GDM1 (cell line): ENCODE measurements around the gene GSDME.
A peak's percentile ranks its signal among the peaks of the same experiment; 100 is the strongest.

Source experiments
- DNase-seq: peaks from one replicate; lab custom pipeline; 2025; lab: John Stamatoyannopoulos, UW

GSDME gene

GRCh38 chr7:24722386-24723177, 34.7 kb downstream of the GSDME start:
- DNase-seq: no peak

DNA sequence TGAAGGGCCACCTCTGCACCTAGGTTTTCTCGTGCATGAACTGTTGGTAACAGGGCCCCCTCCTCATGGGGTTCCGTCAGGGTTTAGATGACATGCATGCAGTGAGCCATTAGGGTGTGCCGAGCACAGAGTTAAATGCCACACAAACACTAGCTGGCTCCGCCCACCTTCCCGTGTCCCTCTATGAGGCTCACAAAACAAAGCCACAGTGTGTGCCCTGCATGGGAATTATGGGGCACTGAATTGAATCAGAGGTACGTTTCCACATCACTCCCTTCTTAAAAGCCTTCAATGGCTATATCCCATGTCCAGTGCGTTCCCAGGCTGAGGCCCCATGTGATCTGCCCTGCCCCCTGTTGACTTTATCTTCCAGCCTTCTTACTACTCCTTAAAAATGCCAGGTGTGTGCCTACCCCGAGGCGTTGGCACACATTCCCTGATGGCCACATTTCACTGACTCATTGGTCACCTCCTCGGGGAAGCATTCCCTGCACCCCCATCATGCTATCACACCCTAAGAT, 35.7 kb downstream of the GSDME start:
- DNase-seq: no peak

DNA sequence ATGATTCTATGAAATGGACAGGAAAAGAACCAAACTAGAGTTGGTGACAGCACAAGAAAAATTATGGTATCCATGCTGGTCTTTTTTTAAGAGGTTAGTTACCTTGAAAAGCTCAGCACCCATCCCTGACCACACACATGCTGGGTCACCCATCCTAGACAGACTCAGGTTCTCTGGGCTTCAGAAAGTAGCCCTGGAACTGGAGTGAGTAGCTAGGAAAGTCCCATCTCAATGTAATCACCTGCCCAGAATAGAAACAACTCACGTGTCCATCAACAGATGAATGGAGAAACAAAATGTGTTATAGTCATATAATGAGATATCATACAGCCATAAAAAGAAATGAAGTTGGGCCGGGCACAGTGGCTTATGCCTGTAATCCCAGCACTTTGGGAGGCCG, 37.0 kb downstream of the GSDME start:
- no peak for DNase-seq

- DNase-seq: no peak
Measured at GRCh38 chr7:24718977-24719491, 38.2 kb downstream of the GSDME start.

GRCh38 chr7:24718431-24718831, 38.8 kb downstream of the GSDME start:
- DNase-seq: no peak

DNA sequence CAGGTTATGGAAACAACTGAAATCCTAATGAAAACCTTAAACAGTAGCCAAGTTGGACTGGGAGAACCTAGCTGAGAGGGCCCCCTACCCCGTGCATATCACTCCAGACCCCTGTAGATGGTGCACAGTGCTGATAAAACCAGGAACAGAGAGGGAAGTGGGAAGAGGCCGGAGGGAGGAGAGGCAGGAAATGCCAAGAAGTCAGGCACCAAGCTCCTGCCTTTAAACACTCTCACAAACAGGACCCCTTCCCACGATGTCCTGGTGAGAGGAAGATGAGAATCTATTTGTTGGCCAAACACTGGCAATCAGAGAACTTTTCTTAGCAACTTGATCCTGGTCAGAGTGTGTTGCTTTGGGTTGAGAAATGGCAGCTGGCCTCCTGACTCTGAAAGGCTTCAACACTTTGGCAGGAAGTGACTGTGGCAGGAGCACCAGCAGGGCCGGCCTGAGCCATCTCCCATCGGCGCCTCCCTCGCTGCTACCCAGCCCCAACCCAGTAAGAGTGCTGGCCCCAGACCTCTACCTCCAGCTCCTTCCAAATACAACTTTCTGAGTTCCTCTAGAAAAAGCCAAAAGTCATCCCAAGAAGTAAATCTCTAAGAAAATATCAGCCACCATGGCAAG, 39.5 kb downstream of the GSDME start:
- DNase-seq: no peak

GRCh38 chr7:24717247-24717622, 40.0 kb downstream of the GSDME start:
- no peak for DNase-seq

- no peak for DNase-seq
Measured at GRCh38 chr7:24716480-24717246, 40.6 kb downstream of the GSDME start.

GRCh38 chr7:24715661-24716479, 41.4 kb downstream of the GSDME start:
- DNase-seq: peak; percentile 4

- DNase-seq: no peak
Measured at GRCh38 chr7:24715171-24715570, 42.1 kb downstream of the GSDME start.

- no peak for DNase-seq
Measured at GRCh38 chr7:24714676-24715010, 42.6 kb downstream of the GSDME start.

- no peak for DNase-seq
Measured at GRCh38 chr7:24713850-24714675, 43.2 kb downstream of the GSDME start.

GRCh38 chr7:24713039-24713793, 44.0 kb downstream of the GSDME start:
- DNase-seq: no peak

DNA sequence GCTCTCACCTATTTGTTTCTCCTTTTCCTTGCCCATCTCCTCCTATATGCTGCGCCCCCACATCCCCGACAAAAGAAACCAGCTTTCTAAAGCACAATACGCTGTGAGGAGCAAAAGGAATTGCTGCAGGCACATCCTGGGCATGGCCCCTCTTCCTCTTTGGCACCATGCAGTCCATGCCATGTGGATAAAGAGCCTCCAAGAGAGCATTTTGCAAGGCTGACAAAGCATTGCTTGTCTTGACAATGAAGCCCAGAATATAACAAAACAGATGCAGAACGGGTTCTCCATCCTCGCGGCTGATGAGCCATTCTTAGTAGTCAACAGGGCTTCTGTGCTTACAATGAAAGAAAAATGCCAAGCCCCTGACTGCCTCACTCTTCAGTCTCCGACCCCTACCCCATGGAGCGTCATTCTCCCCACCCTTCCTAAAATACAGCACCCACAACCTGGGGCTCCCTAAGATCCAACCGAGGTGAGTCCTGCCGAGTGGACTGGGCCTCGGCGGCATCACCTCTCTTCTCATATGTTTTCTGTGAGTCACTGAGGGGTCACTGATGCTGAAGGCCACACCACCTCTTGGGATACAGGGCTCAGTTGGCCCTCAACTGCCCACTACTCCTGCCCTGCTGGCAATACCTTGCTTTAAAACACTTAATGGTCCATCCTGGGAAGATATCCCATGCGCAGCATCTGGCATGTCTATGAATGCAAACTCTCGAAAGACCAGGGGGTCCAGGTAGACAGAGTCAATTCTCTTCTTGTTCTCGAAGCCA, 47.5 kb downstream of the GSDME start:
- DNase-seq: no peak

DNA sequence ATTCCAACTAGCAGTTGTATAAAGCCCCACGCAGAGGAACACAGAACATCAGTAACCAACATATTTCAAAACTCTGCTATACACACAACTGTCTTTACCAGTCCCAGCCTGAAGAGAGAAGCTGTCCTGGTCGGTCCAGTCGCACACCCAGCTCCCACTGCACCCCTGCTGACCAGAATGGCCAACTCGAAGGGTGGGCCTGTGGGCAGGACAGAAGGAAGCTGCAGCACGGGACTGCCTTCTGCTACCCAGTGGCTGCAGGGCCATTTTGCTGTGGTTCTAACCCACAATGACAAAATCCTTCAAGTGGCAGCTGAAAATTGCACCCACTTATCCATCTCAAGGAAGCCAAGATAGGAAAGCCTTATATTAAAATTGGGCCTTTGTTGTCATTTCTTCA, 48.2 kb downstream of the GSDME start:
- no peak for DNase-seq

DNA sequence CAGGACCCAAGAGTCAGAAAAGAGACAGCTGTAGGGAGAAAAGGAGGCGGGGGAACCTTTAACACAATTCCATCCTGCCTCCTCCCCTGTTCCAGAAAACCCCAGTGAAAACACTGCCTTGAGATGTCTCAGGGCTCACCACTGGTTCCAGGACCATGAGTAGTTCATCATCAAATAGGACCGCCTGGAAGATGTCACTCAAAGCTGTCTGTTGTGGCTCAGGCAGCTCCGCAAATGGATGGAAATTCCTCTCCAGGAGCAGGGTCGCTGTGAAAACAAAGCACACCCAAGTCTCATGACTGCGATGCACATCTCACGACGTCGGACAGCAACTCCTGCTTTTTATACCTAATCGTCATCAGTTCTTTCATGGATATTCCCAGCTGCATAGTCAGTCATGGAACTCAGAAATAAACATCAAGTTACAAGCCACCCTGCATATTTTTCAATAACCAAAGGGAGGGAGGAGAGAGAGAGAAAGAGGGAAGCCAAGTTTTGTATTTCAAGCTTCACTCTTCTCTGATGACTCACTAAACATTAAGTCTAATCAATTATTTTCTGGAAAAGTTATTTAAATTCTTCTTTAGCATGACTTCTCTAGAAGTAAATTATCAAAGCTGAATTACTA, 49.2 kb downstream of the GSDME start:
- DNase-seq: no peak

- DNase-seq: no peak
Measured at GRCh38 chr7:24706211-24707170, 50.8 kb downstream of the GSDME start.
